ENCODE data around the gene TMEM53.
A peak's percentile ranks its signal among the peaks of the same experiment; 100 is the strongest.

- peak; percentile 93 for TF ChIP-seq CTCF (conservative IDR thresholded peaks at IDR 0.05; ENCODE audit: low read depth, low read length)
- no peak for TF ChIP-seq EZH2 (IDR thresholded peaks at IDR 0.05; ENCODE audit: borderline replicate concordance, low read depth, low read length, poor library complexity, severe bottlenecking)
Observed at GRCh38 chr1:44714944-44715571, 40.8 kb upstream of the TMEM53 start.
